Measurements from ENCODE around the gene ZBTB8A.

Gene ZBTB8A

DNA sequence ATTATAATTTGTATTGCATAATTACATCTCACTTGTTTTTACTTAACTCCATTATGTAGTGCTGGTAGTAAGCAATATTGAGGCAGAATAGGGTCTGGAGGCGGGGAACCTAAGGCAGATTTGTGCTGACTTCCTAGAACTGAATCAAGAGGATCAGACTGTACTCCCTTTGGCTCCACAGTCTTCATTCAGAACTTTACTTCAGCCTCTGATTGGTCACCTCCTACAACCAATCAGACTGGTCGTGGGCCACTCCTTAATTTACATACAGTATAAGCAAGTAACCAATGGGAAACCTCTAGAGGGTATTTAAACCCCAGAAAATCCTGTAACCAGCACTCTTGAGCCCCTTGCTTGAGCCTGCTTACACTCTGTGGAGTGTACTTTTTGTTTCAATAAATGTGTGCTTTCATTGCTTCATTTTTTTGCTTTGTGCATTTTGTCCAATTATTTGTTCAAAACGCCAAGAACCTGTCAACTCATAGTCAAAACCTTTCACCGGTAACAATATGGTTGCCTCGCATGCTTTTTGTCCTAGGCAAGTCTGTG, 79.5 kb downstream of the ZBTB8A start:
- H3K27ac ChIP-seq: no peak overlapping the region
- DNase-seq (ENCODE audit: low spot score): no peak
- TF ChIP-seq, protein P1, sequence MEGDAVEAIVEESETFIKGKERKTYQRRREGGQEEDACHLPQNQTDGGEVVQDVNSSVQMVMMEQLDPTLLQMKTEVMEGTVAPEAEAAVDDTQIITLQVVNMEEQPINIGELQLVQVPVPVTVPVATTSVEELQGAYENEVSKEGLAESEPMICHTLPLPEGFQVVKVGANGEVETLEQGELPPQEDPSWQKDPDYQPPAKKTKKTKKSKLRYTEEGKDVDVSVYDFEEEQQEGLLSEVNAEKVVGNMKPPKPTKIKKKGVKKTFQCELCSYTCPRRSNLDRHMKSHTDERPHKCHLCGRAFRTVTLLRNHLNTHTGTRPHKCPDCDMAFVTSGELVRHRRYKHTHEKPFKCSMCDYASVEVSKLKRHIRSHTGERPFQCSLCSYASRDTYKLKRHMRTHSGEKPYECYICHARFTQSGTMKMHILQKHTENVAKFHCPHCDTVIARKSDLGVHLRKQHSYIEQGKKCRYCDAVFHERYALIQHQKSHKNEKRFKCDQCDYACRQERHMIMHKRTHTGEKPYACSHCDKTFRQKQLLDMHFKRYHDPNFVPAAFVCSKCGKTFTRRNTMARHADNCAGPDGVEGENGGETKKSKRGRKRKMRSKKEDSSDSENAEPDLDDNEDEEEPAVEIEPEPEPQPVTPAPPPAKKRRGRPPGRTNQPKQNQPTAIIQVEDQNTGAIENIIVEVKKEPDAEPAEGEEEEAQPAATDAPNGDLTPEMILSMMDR (IDR thresholded peaks at IDR 0.05): no peak
- H3K4me3 ChIP-seq: no peak overlapping the region

DNA sequence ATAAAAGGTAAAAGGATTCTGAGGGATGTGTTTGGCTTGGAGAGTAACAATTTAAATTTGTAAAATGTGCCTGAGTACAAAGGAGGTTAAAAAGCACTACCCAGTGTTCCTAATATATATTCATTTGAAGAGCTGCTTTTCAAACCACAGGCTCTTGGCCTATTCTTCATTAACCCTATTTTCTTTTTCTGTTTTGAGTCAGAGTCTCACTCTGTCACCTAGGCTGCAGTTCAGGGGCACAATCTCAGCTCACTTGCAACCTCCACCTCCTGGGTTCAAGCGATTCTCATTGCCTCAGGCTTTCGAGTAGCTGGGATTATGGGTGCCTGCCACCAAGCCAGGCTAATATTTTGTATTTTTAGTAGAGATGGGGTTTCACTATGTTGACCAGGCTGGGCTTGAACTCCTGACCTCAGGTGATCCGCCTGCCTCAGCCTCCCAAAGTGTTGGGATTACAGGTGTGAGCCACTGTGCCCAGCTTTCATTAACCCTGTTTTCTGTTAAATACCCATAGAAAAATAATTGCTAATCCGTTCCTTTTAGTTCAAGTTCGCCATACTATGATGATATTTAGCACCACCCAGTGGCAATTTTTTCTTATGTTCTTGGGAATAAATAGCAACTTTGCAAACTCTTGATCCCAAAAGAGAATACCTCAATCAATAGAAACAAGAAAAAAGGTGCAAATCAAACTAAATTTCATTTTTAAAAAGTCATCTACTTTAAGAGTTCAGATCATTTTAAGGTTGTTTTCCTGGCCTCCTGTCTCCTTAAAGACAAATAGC, 80.7 kb downstream of the ZBTB8A start:
- no peak for DNase-seq (ENCODE audit: low spot score)
- TF ChIP-seq, protein P1 (IDR thresholded peaks at IDR 0.05): no peak
- H3K4me3 ChIP-seq: no peak overlapping the region
- H3K27ac ChIP-seq: no peak overlapping the region

DNA sequence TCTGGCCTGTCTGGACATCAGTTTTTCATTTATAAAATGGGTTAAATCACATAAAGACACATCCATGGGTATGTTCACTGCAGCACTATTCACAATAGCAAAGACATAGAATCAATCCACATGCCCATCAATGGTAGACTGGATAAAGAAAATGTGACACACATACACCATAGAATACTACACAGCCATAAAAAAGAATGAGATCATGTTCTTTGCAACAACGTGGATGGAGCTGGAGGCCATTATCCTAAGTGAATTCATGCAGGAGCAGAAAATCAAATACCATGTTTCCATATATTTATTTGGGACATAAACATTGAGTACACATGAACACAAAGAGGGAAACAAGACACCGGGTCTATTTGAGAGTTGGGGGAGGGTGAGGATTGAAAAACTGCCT, 83.0 kb downstream of the ZBTB8A start:
- TF ChIP-seq, protein P1 (IDR thresholded peaks at IDR 0.05): no peak

DNA sequence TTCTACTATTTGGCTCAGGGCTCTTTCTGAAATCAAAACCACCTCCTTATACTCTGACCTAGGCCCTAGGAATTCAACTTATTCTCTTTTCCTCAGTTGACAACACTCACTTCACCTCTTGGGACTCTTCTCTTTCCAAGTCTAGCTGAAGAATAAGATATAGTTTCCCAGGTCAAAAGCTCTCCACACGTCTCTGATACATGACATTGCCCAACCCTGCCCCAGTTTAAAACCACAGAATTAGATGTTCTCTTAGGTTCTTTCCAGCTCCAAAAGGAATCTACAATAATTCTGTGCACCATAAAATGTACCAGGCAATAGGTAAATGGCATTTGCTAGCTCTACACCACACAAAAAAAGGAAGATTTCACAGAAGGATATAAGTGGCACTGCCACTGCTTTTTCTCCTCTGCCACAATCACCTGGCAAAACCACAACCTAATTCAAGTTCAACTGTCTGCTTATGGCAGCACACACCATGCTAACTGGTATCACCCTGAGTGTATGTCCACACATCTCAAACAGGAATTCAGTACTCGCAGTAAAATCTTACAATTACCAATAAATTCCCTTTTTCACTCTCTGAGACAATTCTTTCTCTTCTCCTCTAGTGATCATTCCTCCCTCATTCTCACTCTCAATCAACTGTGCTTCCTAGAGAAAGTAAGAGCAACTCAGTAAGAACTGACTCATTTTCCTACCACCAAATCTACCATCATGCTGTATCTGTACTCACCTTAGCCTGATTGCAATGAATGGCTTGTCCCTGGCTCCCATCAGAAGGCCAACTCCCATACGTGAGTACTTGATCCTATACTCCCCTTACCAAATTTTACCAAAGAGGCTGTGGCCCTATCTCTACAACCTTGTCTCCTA, 83.8 kb downstream of the ZBTB8A start:
- H3K27ac ChIP-seq: no peak overlapping the region
- TF ChIP-seq, protein P1 (IDR thresholded peaks at IDR 0.05): no peak
- no peak overlapping the region for H3K4me3 ChIP-seq
- no peak for DNase-seq (ENCODE audit: low spot score)

More for the DNA sequence above, 83.0 kb downstream of the ZBTB8A start:
- H3K4me3 ChIP-seq: no peak overlapping the region
- H3K27ac ChIP-seq: no peak overlapping the region
- DNase-seq (ENCODE audit: low spot score): no peak

DNA sequence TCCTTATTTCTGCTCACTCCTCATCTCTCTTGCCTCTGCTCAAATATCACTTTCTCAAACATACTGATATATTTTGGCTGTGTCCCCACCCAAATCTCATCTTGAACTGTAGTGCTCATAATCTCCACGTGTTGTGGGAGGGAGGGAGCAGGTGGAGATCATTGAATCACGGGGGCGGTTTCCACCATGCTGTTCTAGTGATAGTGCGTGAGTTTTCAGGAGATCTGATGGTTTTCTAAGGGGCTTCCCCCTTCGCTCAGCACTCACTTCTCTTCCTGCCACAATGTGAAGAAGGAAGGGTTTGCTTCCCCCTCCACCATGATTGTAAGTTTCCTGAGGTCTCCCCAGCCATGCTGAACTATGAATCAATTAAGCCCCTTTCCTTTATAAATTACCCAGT, 84.5 kb downstream of the ZBTB8A start:
- no peak overlapping the region for H3K4me3 ChIP-seq
- no peak overlapping the region for H3K27ac ChIP-seq
- DNase-seq (ENCODE audit: low spot score): no peak
- TF ChIP-seq, protein P1 (IDR thresholded peaks at IDR 0.05): no peak

DNA sequence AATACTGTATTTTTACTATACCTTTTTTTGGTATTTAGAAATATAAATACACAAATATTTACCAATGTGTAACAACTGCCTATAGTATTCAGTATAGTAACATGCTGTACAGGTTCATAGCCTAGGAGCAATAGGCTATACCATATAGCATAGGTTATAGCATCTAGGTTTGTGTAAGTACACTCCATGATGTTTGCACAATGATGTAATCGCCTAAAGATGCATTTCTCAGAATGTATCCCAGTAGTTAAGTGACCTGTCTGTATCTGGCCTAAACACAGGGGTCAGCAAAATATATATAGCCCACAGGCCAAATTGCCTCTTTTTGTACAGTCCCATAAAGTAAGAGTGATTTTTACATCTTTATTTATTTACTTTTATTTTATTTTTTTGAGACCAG, 86.9 kb downstream of the ZBTB8A start:
- DNase-seq (ENCODE audit: low spot score): no peak
- TF ChIP-seq, protein P1 (IDR thresholded peaks at IDR 0.05): no peak
- Histone ChIP-seq H3K4me3 (no peak overlapping the region), H3K27ac (no peak overlapping the region)

Data from coronary artery (tissue), 2 donors.